IMR-90 (cell line): ENCODE data around the gene DUSP23. TPM values are rescaled to one million over a fixed set of nuclear protein-coding genes. Genes with fewer than 3 reads are reported as not detected.

Experiments used
- polyA plus RNA-seq, 3 experiments: library from polyadenylated mRNA; depleted of rRNA; stranded (reverse); fragments of >200 nt; gene quantifications; 2 replicates each; pipeline ENCODE4 v1.2.3, GENCODE V29; 2012; ENCODE audit warnings: low replicate concordance in 1 of 3
- total RNA-seq: library from RNA; depleted of rRNA; stranded (reverse); fragments of >200 nt; gene quantifications from 2 replicates; pipeline ENCODE4 v1.2.3, GENCODE V29; 2012; rRNA removed

DUSP23 gene
- total and polyA plus RNA-seq, 2 of the 4 experiments (the other 2 are of a cell fraction) = 4.1 to 12.9 TPM

Other genes with a start within 250 kb of the DUSP23 start
- gene OR10J5, start 245.0 kb upstream of the DUSP23 start, total RNA-seq = not detected in 2 replicates
- gene OR10J5, start 245.0 kb upstream of the DUSP23 start, polyA plus RNA-seq (2012; rRNA removed) = not detected in 2 replicates
- gene APCS, start 193.1 kb upstream of the DUSP23 start, total RNA-seq = not detected in 2 replicates
- gene APCS, start 193.1 kb upstream of the DUSP23 start, polyA plus RNA-seq (2012; rRNA removed) = not detected in 2 replicates
- gene CRP, start 66.4 kb upstream of the DUSP23 start, total RNA-seq = not detected in 2 replicates
- gene CRP, start 66.4 kb upstream of the DUSP23 start, polyA plus RNA-seq (2012; rRNA removed) = not detected in 2 replicates
- gene FCRL6, start 21.4 kb downstream of the DUSP23 start, total RNA-seq = not detected in 2 replicates
- gene FCRL6, start 21.4 kb downstream of the DUSP23 start, polyA plus RNA-seq (2012; rRNA removed) = not detected in 2 replicates
- gene SLAMF8, start 45.9 kb downstream of the DUSP23 start, total RNA-seq = not detected in 2 replicates
- 0.04 and 0.07 TPM in 2 replicates for gene SLAMF8, start 45.9 kb downstream of the DUSP23 start, polyA plus RNA-seq (2012; rRNA removed)
- not detected in 2 replicates for gene VSIG8, start 81.7 kb downstream of the DUSP23 start, total RNA-seq
- gene VSIG8, start 81.7 kb downstream of the DUSP23 start, polyA plus RNA-seq (2012; rRNA removed) = not detected in 2 replicates
- 0.56 and 0.72 TPM in 2 replicates for gene CFAP45, start 119.2 kb downstream of the DUSP23 start, total RNA-seq
- 0.51 and 0.55 TPM in 2 replicates for gene CFAP45, start 119.2 kb downstream of the DUSP23 start, polyA plus RNA-seq (2012; rRNA removed)
- 365 and 440 TPM in 2 replicates for gene TAGLN2, start 144.5 kb downstream of the DUSP23 start, total RNA-seq
- 634 and 646 TPM in 2 replicates for gene TAGLN2, start 144.5 kb downstream of the DUSP23 start, polyA plus RNA-seq (2012; rRNA removed)
- not detected in 2 replicates for gene IGSF9, start 164.7 kb downstream of the DUSP23 start, total RNA-seq
- 0.05 and 0.07 TPM in 2 replicates for gene IGSF9, start 164.7 kb downstream of the DUSP23 start, polyA plus RNA-seq (2012; rRNA removed)
- 0.18 and 0.28 TPM in 2 replicates for gene SLAMF9, start 173.3 kb downstream of the DUSP23 start, total RNA-seq
- gene SLAMF9, start 173.3 kb downstream of the DUSP23 start, polyA plus RNA-seq (2012; rRNA removed) = 0.27 and 0.67 TPM in 2 replicates